Activated CD8-positive, alpha-beta memory T cell treated with anti-CD3 and anti-CD28 coated beads, Interleukin-2, amount 10 ng/mL, durations not matched to agents 7 days and 5 days (primary cell): ENCODE measurements around the gene EGFLAM. TPM values are rescaled to one million over a fixed set of nuclear protein-coding genes. Genes with fewer than 3 reads are reported as not detected.

Source experiments
- ATAC-seq: fragments of 150-1000 bp; cut with Tn5 transposase; one replicate; pipeline ENCODE4 v1.10.0; 2021; ENCODE audit warnings: moderate library complexity
- CTCF ChIA-PET: fragments of 350-600 bp; sonication (Branson Sonifier 250); formaldehyde crosslinking; loops from one replicate; lab custom pipeline; 2021; ENCODE audit warnings: antibody characterized with exemption; lab: Charles Lee
- DNase-seq: peaks from one replicate; pipeline ENCODE4 v3.0.0-alpha.2; 2020
- H3K27ac Mint-ChIP-seq: one replicate; pipeline ENCODE4 v1.8.0; 2021; ENCODE audit warnings: mild to moderate bottlenecking, mixed read lengths
- H3K27me3 Mint-ChIP-seq: one replicate; pipeline ENCODE4 v1.8.0; 2021; ENCODE audit warnings: mixed read lengths
- H3K36me3 Mint-ChIP-seq: one replicate; pipeline ENCODE4 v1.8.0; 2021; ENCODE audit warnings: mild to moderate bottlenecking, mixed read lengths
- H3K4me1 Mint-ChIP-seq: one replicate; pipeline ENCODE4 v1.8.0; 2021; ENCODE audit warnings: mixed read lengths
- H3K4me3 Mint-ChIP-seq: one replicate; pipeline ENCODE4 v1.8.0; 2021; ENCODE audit warnings: mild to moderate bottlenecking, moderate library complexity, mixed read lengths
- H3K9me3 Mint-ChIP-seq: one replicate; pipeline ENCODE4 v1.8.0; 2022; ENCODE audit warnings: low read depth, mixed read lengths
- total RNA-seq, 2 experiments: library from RNA; stranded (reverse); gene quantifications; one replicate each; pipeline ENCODE4 v1.2.3, GENCODE V29; 2021

EGFLAM gene
- total RNA-seq, 2 experiments from 2014 or later, result not detected

DNA sequence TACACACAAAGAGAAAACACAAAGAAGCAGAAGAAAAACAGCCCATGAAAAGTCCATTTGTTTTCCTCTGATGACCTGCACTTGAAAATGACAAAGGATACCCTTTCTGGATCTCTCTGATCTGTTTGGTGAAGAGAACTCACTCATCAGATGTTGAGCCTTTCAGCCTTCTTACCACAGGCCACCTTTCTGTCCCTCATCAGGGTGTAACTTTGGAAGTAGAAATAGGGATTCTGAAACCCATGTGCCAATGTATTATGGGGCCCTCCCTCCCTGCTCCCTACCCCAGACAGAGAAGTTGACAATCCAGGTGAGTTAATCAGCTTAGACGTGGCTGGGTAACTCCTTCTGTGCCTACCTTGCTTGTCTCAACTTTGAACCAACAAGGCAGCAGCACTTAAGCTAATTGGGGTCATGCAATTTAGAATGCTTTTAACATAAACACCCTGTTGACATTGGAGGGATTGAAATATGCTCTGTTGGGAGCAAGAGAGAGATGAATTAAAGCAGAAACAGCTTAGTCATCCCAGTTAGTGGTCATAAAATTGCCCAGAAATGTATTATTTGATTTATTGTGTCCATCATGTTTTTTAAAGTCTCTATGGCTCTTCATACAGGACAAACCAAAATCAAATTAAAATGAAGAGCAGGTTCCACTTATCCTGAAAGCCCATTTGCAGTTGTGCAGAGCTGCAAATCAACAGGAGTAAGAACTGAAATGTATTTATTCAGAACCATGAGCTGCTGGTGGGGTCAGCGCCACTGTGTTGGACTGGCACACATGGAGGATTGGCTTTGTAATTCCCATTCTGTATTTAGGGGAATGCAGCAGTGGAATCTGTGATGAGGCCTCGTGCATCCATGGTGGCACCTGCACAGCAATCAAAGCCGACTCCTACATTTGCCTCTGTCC, 166.0 kb downstream of the EGFLAM start:
- ATAC-seq (no peak), DNase-seq (no peak)
- Mint-ChIP-seq H3K27me3 (peaks cover 37% of the 10 kb centered on the region), H3K4me1 (peaks cover 20% of the 10 kb centered on the region), H3K4me3 (no peak overlapping the region), H3K36me3 (no peaks in the 10 kb centered on the region), H3K27ac (no peak overlapping the region), H3K9me3 (no peaks in the 10 kb centered on the region)
- CTCF ChIA-PET, result interaction anchor here (6.0 kb wide), 1 partner anchor 17 kb away, joined by 41 read pairs; no protein-coding TSS in a partner anchor

GRCh38 chr5:38426490-38426889, 168.1 kb downstream of the EGFLAM start:
- H3K27ac Mint-ChIP-seq, result no peak overlapping the region
- CTCF ChIA-PET, result interaction anchor here (1.0 kb wide), 1 partner anchor 15 kb away, joined by 4 read pairs; no protein-coding TSS in a partner anchor
- peaks cover 20% of the 10 kb centered on the region for H3K4me1 Mint-ChIP-seq
- H3K4me3 Mint-ChIP-seq, result no peak overlapping the region
- DNase-seq, result no peak
- H3K36me3 Mint-ChIP-seq, result no peaks in the 10 kb centered on the region
- peaks cover 38% of the 10 kb centered on the region for H3K27me3 Mint-ChIP-seq
- no peak for ATAC-seq
- no peaks in the 10 kb centered on the region for H3K9me3 Mint-ChIP-seq

- peak; percentile 36 for ATAC-seq
- Mint-ChIP-seq H3K27ac (no peak overlapping the region), H3K4me1 (peaks cover 20% of the 10 kb centered on the region), H3K9me3 (no peaks in the 10 kb centered on the region), H3K4me3 (no peak overlapping the region), H3K27me3 (peaks cover 34% of the 10 kb centered on the region), H3K36me3 (no peaks in the 10 kb centered on the region)
- CTCF ChIA-PET, result interaction anchor here (0.6 kb wide), 1 partner anchor 14 kb away, joined by 4 read pairs; no protein-coding TSS in a partner anchor
- DNase-seq, result no peak
Observed at GRCh38 chr5:38426986-38427950, 168.9 kb downstream of the EGFLAM start.

DNA sequence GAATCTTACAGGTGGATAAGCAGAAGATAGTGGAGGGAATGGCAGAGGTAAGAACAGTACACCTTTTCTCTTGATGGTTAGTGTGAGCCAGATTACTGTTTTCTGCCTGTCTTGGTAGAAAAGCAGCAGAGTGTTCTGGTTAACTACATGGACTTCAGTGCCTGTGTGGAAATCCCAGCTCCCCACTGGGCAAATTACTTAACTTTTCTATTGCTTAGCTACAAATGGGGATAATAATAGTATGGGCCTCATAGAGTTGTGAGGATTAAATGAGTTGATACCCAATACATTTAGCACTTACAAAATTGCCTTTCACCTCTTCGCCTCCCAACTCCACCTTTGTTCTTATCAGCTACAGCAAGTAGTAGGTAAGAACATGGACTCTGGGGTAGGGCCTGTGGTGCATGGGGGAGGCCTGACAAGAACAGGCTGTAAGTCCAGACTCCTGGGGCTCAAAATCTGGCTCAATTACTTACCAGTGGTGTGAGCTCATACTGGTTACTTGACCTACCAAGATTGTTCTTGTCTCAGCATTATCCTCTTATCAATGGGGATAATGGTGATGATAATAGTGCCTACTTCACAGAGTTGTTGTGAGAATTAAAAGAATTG, 173.0 kb downstream of the EGFLAM start:
- Mint-ChIP-seq H3K4me3 (no peak overlapping the region), H3K9me3 (no peaks in the 10 kb centered on the region), H3K27me3 (peaks cover 39% of the 10 kb centered on the region), H3K36me3 (no peaks in the 10 kb centered on the region), H3K27ac (no peak overlapping the region), H3K4me1 (peaks cover 20% of the 10 kb centered on the region)
- DNase-seq, result no peak
- CTCF ChIA-PET, result interaction anchor here (2.0 to 2.4 kb wide), 2 partner anchors 10 to 379 kb away, joined by 4 to 11 read pairs; no protein-coding TSS in a partner anchor
- no peak for ATAC-seq

GRCh38 chr5:38433160-38433861, 175.0 kb downstream of the EGFLAM start:
- no peak overlapping the region for H3K27ac Mint-ChIP-seq
- H3K27me3 Mint-ChIP-seq, result peaks cover 36% of the 10 kb centered on the region
- no peaks in the 10 kb centered on the region for H3K9me3 Mint-ChIP-seq
- H3K4me1 Mint-ChIP-seq, result no peaks in the 10 kb centered on the region
- CTCF ChIA-PET, result interaction anchor here (0.8 to 1.9 kb wide), 3 partner anchors 8 to 62 kb away, joined by 3 to 8 read pairs (median 3); no protein-coding TSS in a partner anchor
- DNase-seq, result no peak
- no peak for ATAC-seq
- no peaks in the 10 kb centered on the region for H3K36me3 Mint-ChIP-seq
- H3K4me3 Mint-ChIP-seq, result no peak overlapping the region

GRCh38 chr5:38434966-38435705, 176.8 kb downstream of the EGFLAM start:
- CTCF ChIA-PET, result no interaction called here

GRCh38 chr5:38438757-38439156, 180.4 kb downstream of the EGFLAM start:
- peaks cover 1% of the 10 kb centered on the region for H3K4me1 Mint-ChIP-seq
- no peaks in the 10 kb centered on the region for H3K36me3 Mint-ChIP-seq
- peaks cover 42% of the 10 kb centered on the region for H3K27me3 Mint-ChIP-seq
- CTCF ChIA-PET, result interaction anchor here (1.2 kb wide), 1 partner anchor 112 kb away, joined by 4 read pairs; no protein-coding TSS in a partner anchor
- ATAC-seq, result no peak
- H3K9me3 Mint-ChIP-seq, result no peaks in the 10 kb centered on the region
- no peak overlapping the region for H3K4me3 Mint-ChIP-seq
- DNase-seq, result no peak
- no peak overlapping the region for H3K27ac Mint-ChIP-seq

More at GRCh38 chr5:38434966-38435705, 176.8 kb downstream of the EGFLAM start:
- Mint-ChIP-seq H3K27me3 (peaks cover 39% of the 10 kb centered on the region), H3K4me3 (no peak overlapping the region), H3K4me1 (no peaks in the 10 kb centered on the region), H3K27ac (no peak overlapping the region), H3K9me3 (no peaks in the 10 kb centered on the region), H3K36me3 (no peaks in the 10 kb centered on the region)
- DNase-seq (no peak), ATAC-seq (no peak)

GRCh38 chr5:38441453-38442246, 183.3 kb downstream of the EGFLAM start:
- Mint-ChIP-seq H3K36me3 (no peaks in the 10 kb centered on the region), H3K27ac (no peak overlapping the region), H3K4me3 (no peak overlapping the region), H3K4me1 (peaks cover 1% of the 10 kb centered on the region), H3K9me3 (no peaks in the 10 kb centered on the region), H3K27me3 (peaks cover 47% of the 10 kb centered on the region)
- DNase-seq (peak; percentile 89), ATAC-seq (peak; percentile 99)
- CTCF ChIA-PET, result interaction anchor here (0.6 to 3.1 kb wide), 66 partner anchors 9 to 1106 kb away, joined by 3 to 84 read pairs (median 4); partner anchors contain the start of gene LIFR

- CTCF ChIA-PET, result interaction anchor here (0.6 to 3.1 kb wide), 58 partner anchors 9 to 1105 kb away, joined by 3 to 84 read pairs (median 4); partner anchors contain the start of gene LIFR
- no peak for ATAC-seq
Observed at GRCh38 chr5:38442247-38442573, 183.9 kb downstream of the EGFLAM start.

GRCh38 chr5:38443390-38443789, 185.0 kb downstream of the EGFLAM start:
- no peak for ATAC-seq
- peaks cover 1% of the 10 kb centered on the region for H3K4me1 Mint-ChIP-seq
- no peak overlapping the region for H3K27ac Mint-ChIP-seq
- H3K27me3 Mint-ChIP-seq, result peaks cover 64% of the 10 kb centered on the region
- DNase-seq, result no peak
- no peaks in the 10 kb centered on the region for H3K36me3 Mint-ChIP-seq
- no peaks in the 10 kb centered on the region for H3K9me3 Mint-ChIP-seq
- H3K4me3 Mint-ChIP-seq, result no peak overlapping the region
- CTCF ChIA-PET, result interaction anchor here (0.8 to 1.8 kb wide), 2 partner anchors 12 to 61 kb away, joined by 3 to 5 read pairs; no protein-coding TSS in a partner anchor

More at GRCh38 chr5:38442247-38442573, 183.9 kb downstream of the EGFLAM start:
- Mint-ChIP-seq H3K4me3 (no peak overlapping the region), H3K27ac (no peak overlapping the region), H3K9me3 (no peaks in the 10 kb centered on the region), H3K4me1 (peaks cover 1% of the 10 kb centered on the region), H3K27me3 (peaks cover 53% of the 10 kb centered on the region), H3K36me3 (no peaks in the 10 kb centered on the region)
- no peak for DNase-seq
